ENCODE results near the gene HOMER2. TPM values are rescaled to one million over a fixed set of nuclear protein-coding genes. Genes with fewer than 3 reads are reported as not detected.

The HOMER2 gene
- total and polyA plus RNA-seq, 4 donors: 4.3 to 62.0 (median 23.6) TPM

GRCh38 chr15:82890338-82890994, 62.1 kb downstream of the HOMER2 start:
- Histone ChIP-seq H3K4me1 (ENCODE audit: control insufficient read depth in 4 of 4, insufficient read depth in 4 of 4, low read length in 3 of 4) (no peaks in the 10 kb centered on the region), H3K9me3 (ENCODE audit: control insufficient read depth in 4 of 4, low read length in 3 of 4) (no peaks in the 10 kb centered on the region), H3K9ac (ENCODE audit: low read depth in 1 of 2, low read length in 2 of 2) (no peak overlapping the region), H3K36me3 (ENCODE audit: control insufficient read depth in 4 of 4, insufficient read depth in 3 of 4, low read depth in 1 of 4, low read length in 3 of 4) (peaks cover 0 to 9% (median 4%) of the 10 kb centered on the region in 4 donors), H3K27me3 (ENCODE audit: control insufficient read depth in 4 of 4, insufficient read depth in 4 of 4, low read length in 3 of 4) (no peaks in the 10 kb centered on the region), H3K27ac (ENCODE audit: low read depth in 1 of 2, low read length in 2 of 2) (no peak overlapping the region), H3K4me3 (ENCODE audit: low read depth in 1 of 3, low read length in 3 of 3) (no peak overlapping the region)
- 77% methylated on average over 9 of the region's 9 CpGs for WGBS
- no peak for TF ChIP-seq FOXA1 (IDR thresholded peaks at IDR 0.05)
- no peak for TF ChIP-seq HNF4A (conservative IDR thresholded peaks at IDR 0.05)
- no peak for TF ChIP-seq FOXA2 (IDR thresholded peaks at IDR 0.05)
- TF ChIP-seq SP1 (IDR thresholded peaks at IDR 0.05): no peak
- TF ChIP-seq EGR1 (IDR thresholded peaks at IDR 0.05; ENCODE audit: low read depth in 2 of 2): no peak
- no peak for TF ChIP-seq MAX (IDR thresholded peaks at IDR 0.05)
- no peak for TF ChIP-seq YY1 (IDR thresholded peaks at IDR 0.05)
- no peak for TF ChIP-seq ATF3 (IDR thresholded peaks at IDR 0.05)
- TF ChIP-seq TAF1 (conservative IDR thresholded peaks at IDR 0.05): no peak
- no peak for TF ChIP-seq CTCF (IDR thresholded peaks at IDR 0.05; ENCODE audit: low read depth, low read length, missing input control)
- no peak for TF ChIP-seq ZBTB33 (IDR thresholded peaks at IDR 0.05)
- TF ChIP-seq HNF4G (IDR thresholded peaks at IDR 0.05): no peak
- TF ChIP-seq RXRA (IDR thresholded peaks at IDR 0.05): no peak
- TF ChIP-seq REST (IDR thresholded peaks at IDR 0.05): no peak
- no peak for TF ChIP-seq NR2F2 (IDR thresholded peaks at IDR 0.05)
- TF ChIP-seq RAD21 (IDR thresholded peaks at IDR 0.05): no peak
- TF ChIP-seq JUND (IDR thresholded peaks at IDR 0.05): no peak
- no peak for DNase-seq (ENCODE audit: low spot score)
